ENCODE data around the gene GAK.

Gene GAK

GRCh38 chr4:951186-951585 lies 19.1 kb upstream of the GAK start:
- no peak for DNase-seq (ENCODE audit: low read depth)
- no peak overlapping the region for H3K4me3 ChIP-seq (ENCODE audit: low read length)
- no peak for TF ChIP-seq CTCF (IDR thresholded peaks at IDR 0.05; ENCODE audit: insufficient read depth, low read depth, low read length, missing control alignments)

GRCh38 chr4:950136-951020 lies 18.3 kb upstream of the GAK start:
- no peak for DNase-seq (ENCODE audit: low read depth)
- TF ChIP-seq CTCF (IDR thresholded peaks at IDR 0.05; ENCODE audit: insufficient read depth, low read depth, low read length, missing control alignments), result no peak
- H3K4me3 ChIP-seq (ENCODE audit: low read length), result no peak overlapping the region

- no peak overlapping the region for H3K4me3 ChIP-seq (ENCODE audit: low read length)
- TF ChIP-seq CTCF (IDR thresholded peaks at IDR 0.05; ENCODE audit: insufficient read depth, low read depth, low read length, missing control alignments), result no peak
- no peak for DNase-seq (ENCODE audit: low read depth)
These were observed 17.5 kb upstream of the GAK start for GRCh38 chr4:949656-950055.

- no peak for TF ChIP-seq CTCF (IDR thresholded peaks at IDR 0.05; ENCODE audit: insufficient read depth, low read depth, low read length, missing control alignments)
- no peak overlapping the region for H3K4me3 ChIP-seq (ENCODE audit: low read length)
- DNase-seq (ENCODE audit: low read depth), result no peak
These were observed 16.8 kb upstream of the GAK start for GRCh38 chr4:948936-949300.

GRCh38 chr4:948101-948935 lies 16.2 kb upstream of the GAK start:
- no peak overlapping the region for H3K4me3 ChIP-seq (ENCODE audit: low read length)
- TF ChIP-seq CTCF (IDR thresholded peaks at IDR 0.05; ENCODE audit: insufficient read depth, low read depth, low read length, missing control alignments), result no peak

GRCh38 chr4:947491-947971 lies 15.4 kb upstream of the GAK start:
- no peak for DNase-seq (ENCODE audit: low read depth)
- no peak overlapping the region for H3K4me3 ChIP-seq (ENCODE audit: low read length)
- no peak for TF ChIP-seq CTCF (IDR thresholded peaks at IDR 0.05; ENCODE audit: insufficient read depth, low read depth, low read length, missing control alignments)

More at GRCh38 chr4:948101-948935, 16.2 kb upstream of the GAK start:
- DNase-seq (ENCODE audit: low read depth), result no peak

Measured in epithelial cell of esophagus (primary cell).